ENCODE data around the gene PLCL1. TPM values are rescaled to one million over a fixed set of nuclear protein-coding genes. Genes with fewer than 3 reads are reported as not detected.

PLCL1 gene
- total RNA-seq, 2 donors from 2014 or later, result 0.04 to 0.11 TPM

- TF ChIP-seq CTCF (conservative IDR thresholded peaks at IDR 0.05), result no peak
- Histone ChIP-seq H3K27ac (ENCODE audit: low read depth, low read length) (no peak overlapping the region), H3K27me3 (ENCODE audit: control insufficient read depth, insufficient read depth, low read length, poor library complexity, severe bottlenecking) (no peaks in the 10 kb centered on the region), H3K4me1 (ENCODE audit: control insufficient read depth, insufficient read depth, low read length) (no peaks in the 10 kb centered on the region), H3K4me3 (ENCODE audit: low read length) (no peak overlapping the region), H3K9me3 (ENCODE audit: control insufficient read depth, low read length) (no peaks in the 10 kb centered on the region), H3K9ac (ENCODE audit: extremely low read depth, low read length, poor library complexity, severe bottlenecking) (no peak overlapping the region), H3K36me3 (ENCODE audit: control insufficient read depth, insufficient read depth, low read length) (no peaks in the 10 kb centered on the region)
- Mint-ChIP-seq H3K27me3 (ENCODE audit: insufficient read depth) (peaks cover 3% of the 10 kb centered on the region), H3K4me3 (no peak overlapping the region), H3K4me1 (peaks cover 10% of the 10 kb centered on the region), H3K27ac (no peak overlapping the region), H3K36me3 (ENCODE audit: low read depth) (no peaks in the 10 kb centered on the region), H3K9me3 (no peaks in the 10 kb centered on the region)
- DNase-seq, result no peak
- 89 to 93% methylated on average over 4 to 5 of the region's 5 CpGs for WGBS, 2 experiments (ENCODE audit: insufficient coverage in 1 of 2, insufficient read length in 1 of 2)
Observed at GRCh38 chr2:197975931-197976519, 171.6 kb downstream of the PLCL1 start.

GRCh38 chr2:197978971-197979370 lies 174.6 kb downstream of the PLCL1 start:
- TF ChIP-seq CTCF (conservative IDR thresholded peaks at IDR 0.05), result no peak
- no peak overlapping the region for H3K4me3 ChIP-seq (ENCODE audit: low read length)
- no peaks in the 10 kb centered on the region for H3K9me3 Mint-ChIP-seq
- H3K27me3 Mint-ChIP-seq (ENCODE audit: insufficient read depth), result peaks cover 3% of the 10 kb centered on the region
- no peaks in the 10 kb centered on the region for H3K36me3 ChIP-seq (ENCODE audit: control insufficient read depth, insufficient read depth, low read length)
- no peaks in the 10 kb centered on the region for H3K27me3 ChIP-seq (ENCODE audit: control insufficient read depth, insufficient read depth, low read length, poor library complexity, severe bottlenecking)
- H3K4me1 Mint-ChIP-seq, result peaks cover 4% of the 10 kb centered on the region
- no peak overlapping the region for H3K27ac Mint-ChIP-seq
- H3K4me3 Mint-ChIP-seq, result no peak overlapping the region
- H3K9ac ChIP-seq (ENCODE audit: extremely low read depth, low read length, poor library complexity, severe bottlenecking), result no peak overlapping the region
- H3K27ac ChIP-seq (ENCODE audit: low read depth, low read length), result no peak overlapping the region
- H3K4me1 ChIP-seq (ENCODE audit: control insufficient read depth, insufficient read depth, low read length), result no peaks in the 10 kb centered on the region
- H3K36me3 Mint-ChIP-seq (ENCODE audit: low read depth), result no peaks in the 10 kb centered on the region
- DNase-seq, result no peak
- 91 to 93% methylated on average over 3 to 4 of the region's 4 CpGs for WGBS, 2 experiments (ENCODE audit: insufficient coverage in 1 of 2, insufficient read length in 1 of 2)
- H3K9me3 ChIP-seq (ENCODE audit: control insufficient read depth, low read length), result no peaks in the 10 kb centered on the region

GRCh38 chr2:197982565-197982964 lies 178.2 kb downstream of the PLCL1 start:
- no peaks in the 10 kb centered on the region for H3K9me3 Mint-ChIP-seq
- H3K4me3 Mint-ChIP-seq, result no peak overlapping the region
- H3K9ac ChIP-seq (ENCODE audit: extremely low read depth, low read length, poor library complexity, severe bottlenecking), result no peak overlapping the region
- no peaks in the 10 kb centered on the region for H3K27me3 ChIP-seq (ENCODE audit: control insufficient read depth, insufficient read depth, low read length, poor library complexity, severe bottlenecking)
- 83 to 95% methylated on average over 2 of the region's 2 CpGs for WGBS, 2 experiments (ENCODE audit: insufficient coverage in 1 of 2, insufficient read length in 1 of 2)
- no peaks in the 10 kb centered on the region for H3K9me3 ChIP-seq (ENCODE audit: control insufficient read depth, low read length)
- H3K27ac ChIP-seq (ENCODE audit: low read depth, low read length), result no peak overlapping the region
- no peaks in the 10 kb centered on the region for H3K4me1 ChIP-seq (ENCODE audit: control insufficient read depth, insufficient read depth, low read length)
- no peaks in the 10 kb centered on the region for H3K36me3 Mint-ChIP-seq (ENCODE audit: low read depth)
- DNase-seq, result no peak
- no peak overlapping the region for H3K4me3 ChIP-seq (ENCODE audit: low read length)
- no peaks in the 10 kb centered on the region for H3K27me3 Mint-ChIP-seq (ENCODE audit: insufficient read depth)
- H3K27ac Mint-ChIP-seq, result no peak overlapping the region
- H3K4me1 Mint-ChIP-seq, result no peaks in the 10 kb centered on the region
- TF ChIP-seq CTCF (conservative IDR thresholded peaks at IDR 0.05), result no peak
- H3K36me3 ChIP-seq (ENCODE audit: control insufficient read depth, insufficient read depth, low read length), result no peaks in the 10 kb centered on the region

Measured in endodermal cell (in vitro differentiated cells).